Vagina (tissue), 2 donors: ENCODE measurements around the gene HAO1. TPM values are rescaled to one million over a fixed set of nuclear protein-coding genes. Genes with fewer than 3 reads are reported as not detected.

Experiments used
- DNase-seq, 2 donors: peaks; one replicate each; pipeline ENCODE4 v3.0.0-alpha.2; 2017; ENCODE audit errors: extremely low spot score in 2 of 2
- H3K27ac ChIP-seq: fragments of 200-600 bp; sonication (generic); one replicate; pipeline ENCODE4 v1.5.1; 2019
- H3K27me3 ChIP-seq: fragments of 200-600 bp; sonication (generic); one replicate; pipeline ENCODE4 v1.5.1; 2019
- H3K36me3 ChIP-seq, 2 donors: fragments of 200-600 bp; sonication (generic); one replicate each; pipeline ENCODE4 v1.5.1; 2017 to 2019
- H3K4me1 ChIP-seq: fragments of 200-600 bp; sonication (generic); one replicate; pipeline ENCODE4 v1.5.1; 2019
- H3K4me3 ChIP-seq, 2 donors: fragments of 200-600 bp; sonication (generic); 1 replicate in 1 of 2; 2 replicates in 1 of 2; pipeline ENCODE4 v1.5.1; 2016 to 2019
- H3K9me3 ChIP-seq: fragments of 200-600 bp; sonication (generic); one replicate; pipeline ENCODE4 v1.5.1; 2019
- CTCF ChIP-seq, 3 experiments: fragments of 450-650 bp in 2 of 3; fragments of 200-600 bp in 1 of 3; sonication (generic) in 1 of 3; IDR thresholded peaks; one replicate each; pipeline ENCODE4 v1.5.1; 2017 to 2019; ENCODE audit warnings: antibody characterized with exemption in 3 of 3, mild to moderate bottlenecking in 2 of 3, moderate library complexity in 2 of 3
- POLR2A ChIP-seq, 2 donors: fragments of 450-650 bp; IDR thresholded peaks; one replicate each; pipeline ENCODE4 v1.6.1; 2017; ENCODE audit warnings: antibody characterized with exemption in 2 of 2, mild to moderate bottlenecking in 2 of 2, moderate library complexity in 2 of 2
- POLR2AphosphoS5 ChIP-seq, 2 donors: sonication (generic); formaldehyde crosslinking; IDR thresholded peaks; one replicate each; pipeline ENCODE4 v1.9.0; 2017; ENCODE audit warnings: antibody characterized with exemption in 2 of 2, mild to moderate bottlenecking in 2 of 2, low read depth in 1 of 2; ENCODE audit not compliant: insufficient read depth in 1 of 2
- intact Hi-C: fragments of 100-400 bp; cut with DNase I; formaldehyde crosslinking; loops from one replicate; pipeline ENCODE4 v1.15.1; 2023
- total RNA-seq: library from RNA; depleted of rRNA; stranded (reverse); fragments of >200 nt; gene quantifications from one replicate; pipeline ENCODE4 v1.2.3, GENCODE V29; 2016

Gene HAO1
- total RNA-seq, 1 donor from 2014 or later, result not detected

- no peak for TF ChIP-seq CTCF (IDR thresholded peaks at IDR 0.05)
- intact Hi-C loops, result no loop called here
- Histone ChIP-seq H3K27me3 (no peaks in the 10 kb centered on the region), H3K36me3 (no peaks in the 10 kb centered on the region), H3K4me3 (no peak overlapping the region), H3K4me1 (no peaks in the 10 kb centered on the region), H3K27ac (no peak overlapping the region), H3K9me3 (no peaks in the 10 kb centered on the region)
- no peak for DNase-seq
Measured at GRCh38 chr20:7935027-7935551, 5.2 kb downstream of the HAO1 start.

GRCh38 chr20:7933346-7933745, 6.9 kb downstream of the HAO1 start:
- H3K27ac ChIP-seq, result no peak overlapping the region
- no peaks in the 10 kb centered on the region for H3K27me3 ChIP-seq
- DNase-seq, result no peak
- no peak overlapping the region for H3K4me3 ChIP-seq
- TF ChIP-seq POLR2A (IDR thresholded peaks at IDR 0.05), result no peak
- TF ChIP-seq CTCF (IDR thresholded peaks at IDR 0.05), result no peak
- no peak for TF ChIP-seq POLR2AphosphoS5 (IDR thresholded peaks at IDR 0.05; ENCODE audit: insufficient read depth in 1 of 2, low read depth in 1 of 2)
- intact Hi-C loops, result no loop called here
- no peaks in the 10 kb centered on the region for H3K4me1 ChIP-seq
- H3K9me3 ChIP-seq, result no peaks in the 10 kb centered on the region
- H3K36me3 ChIP-seq, result no peaks in the 10 kb centered on the region

- no peaks in the 10 kb centered on the region for H3K36me3 ChIP-seq
- no peak overlapping the region for H3K27ac ChIP-seq
- no peak for TF ChIP-seq POLR2AphosphoS5 (IDR thresholded peaks at IDR 0.05; ENCODE audit: insufficient read depth in 1 of 2, low read depth in 1 of 2)
- TF ChIP-seq POLR2A (IDR thresholded peaks at IDR 0.05), result no peak
- no peak for TF ChIP-seq CTCF (IDR thresholded peaks at IDR 0.05)
- H3K4me1 ChIP-seq, result no peaks in the 10 kb centered on the region
- no peak for DNase-seq
- intact Hi-C loops, result no loop called here
- H3K9me3 ChIP-seq, result no peaks in the 10 kb centered on the region
- no peak overlapping the region for H3K4me3 ChIP-seq
- H3K27me3 ChIP-seq, result no peaks in the 10 kb centered on the region
Measured at GRCh38 chr20:7930343-7930742, 9.9 kb downstream of the HAO1 start.

GRCh38 chr20:7926767-7927166, 13.5 kb downstream of the HAO1 start:
- intact Hi-C loops, result no loop called here
- Histone ChIP-seq H3K27ac (no peak overlapping the region), H3K4me3 (no peak overlapping the region), H3K9me3 (no peaks in the 10 kb centered on the region), H3K36me3 (no peaks in the 10 kb centered on the region), H3K27me3 (no peaks in the 10 kb centered on the region), H3K4me1 (no peaks in the 10 kb centered on the region)
- no peak for DNase-seq
- TF ChIP-seq CTCF (IDR thresholded peaks at IDR 0.05) (no peak), POLR2AphosphoS5 (IDR thresholded peaks at IDR 0.05; ENCODE audit: insufficient read depth in 1 of 2, low read depth in 1 of 2) (no peak), POLR2A (IDR thresholded peaks at IDR 0.05) (no peak)

- no peak for TF ChIP-seq CTCF (IDR thresholded peaks at IDR 0.05)
- TF ChIP-seq POLR2A (IDR thresholded peaks at IDR 0.05), result no peak
- TF ChIP-seq POLR2AphosphoS5 (IDR thresholded peaks at IDR 0.05; ENCODE audit: insufficient read depth in 1 of 2, low read depth in 1 of 2), result no peak
- Histone ChIP-seq H3K27me3 (no peaks in the 10 kb centered on the region), H3K36me3 (no peaks in the 10 kb centered on the region), H3K4me1 (no peaks in the 10 kb centered on the region), H3K27ac (no peak overlapping the region), H3K9me3 (no peaks in the 10 kb centered on the region), H3K4me3 (no peak overlapping the region)
- no peak for DNase-seq
- intact Hi-C loops, result no loop called here
Measured at GRCh38 chr20:7926323-7926722, 13.9 kb downstream of the HAO1 start.
